B cell (primary cell): ENCODE results near the gene TCF12. TPM values are rescaled to one million over a fixed set of nuclear protein-coding genes. Genes with fewer than 3 reads are reported as not detected.

Experiments
- ATAC-seq: fragments of 200-7000 bp; cut with Tn5 transposase; one replicate; pipeline ENCODE4 v1.10.0; 2021; ENCODE audit warnings: low read depth, mild to moderate bottlenecking, moderate number of reproducible peaks, moderate library complexity
- CTCF ChIA-PET: fragments of 350-600 bp; sonication (Branson Sonifier 250); formaldehyde crosslinking; loops from one replicate; lab custom pipeline; 2021; ENCODE audit warnings: antibody characterized with exemption, inconsistent platforms; lab: Charles Lee
- POLR2A ChIA-PET: fragments of 350-600 bp; sonication (Branson Sonifier 250); formaldehyde crosslinking; loops from one replicate; lab custom pipeline; 2021; ENCODE audit warnings: antibody characterized with exemption; lab: Charles Lee
- DNase-seq: peaks from one replicate; pipeline ENCODE4 v3.0.0; 2013
- H2AFZ ChIP-seq: 2 replicates; pipeline ENCODE4 v1.6.1; 2012; ENCODE audit warnings: mild to moderate bottlenecking, low read depth, low read length; ENCODE audit not compliant: insufficient read depth, poor library complexity, severe bottlenecking
- H3K27ac ChIP-seq, 2 donors: 1 replicate in 1 of 2; 2 replicates in 1 of 2; pipeline ENCODE4 v1.5.1; 2012 to 2013; ENCODE audit warnings: low read length in 2 of 2, mild to moderate bottlenecking in 2 of 2, moderate library complexity in 1 of 2
- H3K27me3 ChIP-seq, 4 experiments: fragments of 200-600 bp in 1 of 4; sonication (generic) in 1 of 4; replicated peaks in 1 of 4; 1 replicate in 2 of 4; 2 replicates in 2 of 4; pipeline versions ENCODE4 v1.6.1 to v1.7.0; 2013 to 2016; ENCODE audit warnings: low read length in 3 of 4, mild to moderate bottlenecking in 2 of 4, mixed read lengths in 1 of 4, moderate library complexity in 1 of 4; ENCODE audit not compliant: insufficient read depth in 4 of 4, control insufficient read depth in 3 of 4; ENCODE audit errors: control extremely low read depth in 1 of 4
- H3K36me3 ChIP-seq, 2 experiments: replicated peaks in 1 of 2; 1 replicate in 1 of 2; 2 replicates in 1 of 2; pipeline versions ENCODE4 v1.6.1 to v1.7.1; 2013; ENCODE audit warnings: low read length in 1 of 2; ENCODE audit not compliant: insufficient read depth in 2 of 2, control insufficient read depth in 1 of 2; ENCODE audit errors: control extremely low read depth in 1 of 2, extremely low read depth in 1 of 2
- H3K4me1 ChIP-seq, 2 donors: fragments of 200-600 bp in 1 of 2; sonication (generic) in 1 of 2; 1 replicate in 1 of 2; 2 replicates in 1 of 2; pipeline versions ENCODE4 v1.5.1 to v1.6.1; 2013 to 2017; ENCODE audit warnings: low read length in 2 of 2; ENCODE audit not compliant: control insufficient read depth in 2 of 2, insufficient read depth in 2 of 2
- H3K4me2 ChIP-seq: replicated peaks from 2 replicates; pipeline ENCODE3; 2012; ENCODE audit warnings: mild to moderate bottlenecking, low read depth, low read length; ENCODE audit not compliant: poor library complexity, severe bottlenecking
- H3K4me3 ChIP-seq, 5 experiments: fragments of 200-600 bp in 1 of 5; sonication (generic) in 1 of 5; 1 replicate in 3 of 5; 2 replicates in 2 of 5; pipeline versions ENCODE4 v1.5.1 to v1.7.0; 2011 to 2016; ENCODE audit warnings: low read length in 4 of 5, mild to moderate bottlenecking in 4 of 5, low read depth in 2 of 5, control low read depth in 1 of 5, moderate library complexity in 1 of 5; ENCODE audit not compliant: insufficient read depth in 1 of 5; ENCODE audit errors: control extremely low read depth in 1 of 5, extremely low read depth in 1 of 5
- H3K79me2 ChIP-seq: fragments of 200-600 bp; sonication (generic); one replicate; pipeline ENCODE4 v1.6.0; 2016; ENCODE audit warnings: low read length; ENCODE audit not compliant: control insufficient read depth, insufficient read depth
- H3K9ac ChIP-seq: fragments of 200-600 bp; sonication (generic); 2 replicates; pipeline ENCODE4 v1.6.1; 2017; ENCODE audit warnings: mild to moderate bottlenecking, low read length, moderate library complexity
- H3K9me3 ChIP-seq, 3 donors: one replicate each; pipeline versions ENCODE4 v1.6.1 to v1.7.1; 2013; ENCODE audit warnings: low read length in 2 of 3; ENCODE audit not compliant: control insufficient read depth in 2 of 3, insufficient read depth in 1 of 3; ENCODE audit errors: control extremely low read depth in 1 of 3
- H4K20me1 ChIP-seq: 2 replicates; pipeline ENCODE4 v1.6.0; 2012; ENCODE audit warnings: mild to moderate bottlenecking, low read length; ENCODE audit not compliant: insufficient read depth, control insufficient read depth, poor library complexity, severe bottlenecking
- H3K27ac Mint-ChIP-seq: one replicate; pipeline ENCODE4 v1.8.0; 2021; ENCODE audit warnings: mixed read lengths
- H3K27me3 Mint-ChIP-seq: one replicate; pipeline ENCODE4 v1.8.0; 2021; ENCODE audit warnings: mixed read lengths
- H3K4me1 Mint-ChIP-seq: one replicate; pipeline ENCODE4 v1.8.0; 2021; ENCODE audit warnings: mixed read lengths
- H3K4me3 Mint-ChIP-seq: one replicate; pipeline ENCODE4 v1.8.0; 2021; ENCODE audit warnings: mixed read lengths
- H3K9me3 Mint-ChIP-seq: one replicate; pipeline ENCODE4 v1.8.0; 2022; ENCODE audit warnings: mixed read lengths; ENCODE audit not compliant: insufficient read depth
- CTCF ChIP-seq: fragments of 200-600 bp; IDR thresholded peaks from one replicate; pipeline ENCODE4 v1.8.0; 2022; ENCODE audit warnings: antibody characterized with exemption, mild to moderate bottlenecking
- EZH2 ChIP-seq: IDR thresholded peaks from 2 replicates; pipeline ENCODE4 v1.6.1; 2012; ENCODE audit warnings: borderline replicate concordance, low read depth, mild to moderate bottlenecking, moderate library complexity, low read length; ENCODE audit not compliant: insufficient read depth, poor library complexity, severe bottlenecking
- WGBS: methylation state at CpG from one replicate; pipeline ENCODE4 v1.1.5; 2013; ENCODE audit warnings: missing lambda C conversion rate; ENCODE audit not compliant: insufficient coverage; 5-methylcytosine and 5-hydroxymethylcytosine counted together
- intact Hi-C: fragments of 100-400 bp; cut with micrococcal nuclease; formaldehyde crosslinking; loops from one replicate; pipeline ENCODE4 v1.10.0; 2022
- polyA plus RNA-seq: library from polyadenylated mRNA; depleted of rRNA; stranded (reverse); fragments of >200 nt; gene quantifications from 2 replicates; pipeline ENCODE4 v1.2.3, GENCODE V29; 2012
- total RNA-seq, 2 donors: library from RNA; stranded (reverse); fragments of 120-200 nt in 1 of 2; gene quantifications; 1 replicate in 1 of 2; 2 replicates in 1 of 2; pipeline versions ENCODE4 v1.2.3 to v1.2.4, GENCODE V29; 2013 to 2022

TCF12 gene
- total and polyA plus RNA-seq, 2 donors (not counting 1 experiment from before 2014, with no cell fraction given) = 27.1 to 131 TPM

- WGBS = 4% methylated on average over 4 of the region's 6 CpGs
- no peaks in the 10 kb centered on the region for H3K9me3 Mint-ChIP-seq
- H3K4me1 ChIP-seq = peaks cover 7 to 15% of the 10 kb centered on the region in 2 donors
- peaks cover 6% of the 10 kb centered on the region for H3K79me2 ChIP-seq
- H3K4me2 ChIP-seq = peak overlapping the region; percentile 63
- peak; percentile 97 for ATAC-seq
- H3K36me3 ChIP-seq = peaks cover 2 to 21% of the 10 kb centered on the region in 2 experiments
- H3K4me3 Mint-ChIP-seq = peak overlapping the region; percentile 62
- no peaks in the 10 kb centered on the region for H3K27me3 Mint-ChIP-seq
- H3K9ac ChIP-seq = peak overlapping the region; percentile 41
- H3K4me1 Mint-ChIP-seq = peaks cover 17% of the 10 kb centered on the region
- no peaks in the 10 kb centered on the region for H3K9me3 ChIP-seq
- peak overlapping the region; percentile 14 for H2AFZ ChIP-seq
- POLR2A ChIA-PET = interaction anchor here (0.5 to 1.3 kb wide), 3 partner anchors 21 to 40 kb away, joined by 3 to 5 read pairs (median 3); no protein-coding TSS in a partner anchor
- H3K4me3 ChIP-seq = peak overlapping the region in 1 of 5 experiments; percentile 27
- H3K27ac Mint-ChIP-seq = peak overlapping the region; percentile 60
- TF ChIP-seq CTCF = no peak
- TF ChIP-seq EZH2 = no peak
- peak; percentile 64 for DNase-seq
- H4K20me1 ChIP-seq = no peaks in the 10 kb centered on the region
- intact Hi-C loops = loop anchor here (2.0 to 5.0 kb wide), 3 partner anchors 25 to 39 kb away; no protein-coding TSS in a partner anchor
- CTCF ChIA-PET = interaction anchor here (0.7 to 2.8 kb wide), 8 partner anchors 9 to 768 kb away, joined by 3 to 27 read pairs (median 4); no protein-coding TSS in a partner anchor
- H3K27ac ChIP-seq = peak overlapping the region; percentile 32 to 71
- H3K27me3 ChIP-seq = no peaks in the 10 kb centered on the region
Observed at GRCh38 chr15:57259568-57260040, 341.2 kb downstream of the TCF12 start.

- ChIA-PET CTCF (interaction anchor here (1.1 to 1.6 kb wide), 4 partner anchors 20 to 265 kb away, joined by 3 to 8 read pairs (median 3); no protein-coding TSS in a partner anchor), POLR2A (no interaction called here)
- Histone ChIP-seq H3K27me3 (no peaks in the 10 kb centered on the region), H3K9me3 (no peaks in the 10 kb centered on the region), H3K79me2 (peaks cover 10% of the 10 kb centered on the region), H3K9ac (no peak overlapping the region), H3K36me3 (peaks cover 3 to 20% of the 10 kb centered on the region in 2 experiments), H3K4me1 (peaks cover 7 to 15% of the 10 kb centered on the region in 2 donors), H3K27ac (no peak overlapping the region), H4K20me1 (no peaks in the 10 kb centered on the region), H3K4me2 (no peak overlapping the region), H2AFZ (no peak overlapping the region), H3K4me3 (no peak overlapping the region)
- DNase-seq (no peak), ATAC-seq (no peak)
- Mint-ChIP-seq H3K27ac (no peak overlapping the region), H3K4me1 (peaks cover 14% of the 10 kb centered on the region), H3K9me3 (no peaks in the 10 kb centered on the region), H3K27me3 (no peaks in the 10 kb centered on the region), H3K4me3 (no peak overlapping the region)
- intact Hi-C loops = no loop called here
- WGBS = 100% methylated on average over 2 of the region's 3 CpGs
- TF ChIP-seq CTCF = no peak
- no peak for TF ChIP-seq EZH2
Observed at GRCh38 chr15:57263520-57263919, 345.1 kb downstream of the TCF12 start.
